C1 segment of cervical spinal cord (tissue), 14 donors: Measurements from ENCODE around the gene KLRG1.

Experiments
- DNase-seq, 14 donors: peaks; one replicate each; lab custom pipeline; 2025; lab: John Stamatoyannopoulos, UW

Gene KLRG1

DNA sequence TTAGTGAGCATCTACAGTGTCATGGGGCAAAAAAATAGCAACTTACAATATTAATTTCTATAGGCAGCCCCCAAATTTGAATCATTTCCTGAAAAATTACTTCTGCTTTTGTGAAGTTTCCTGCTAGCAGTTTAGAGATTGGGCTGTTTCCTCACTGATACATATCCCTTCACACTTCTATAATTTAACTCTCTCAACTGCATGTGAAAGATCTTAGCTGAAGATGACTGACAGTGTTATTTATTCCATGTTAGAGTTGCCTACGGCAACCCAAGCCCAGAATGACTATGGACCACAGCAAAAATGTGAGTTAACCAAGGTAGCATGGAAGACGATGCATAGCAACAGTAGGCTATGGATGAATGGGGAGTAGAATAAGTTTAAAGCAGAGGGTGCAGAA is at the start of gene KLRG1:
TSS of gene KLRG1 (plus strand) at position 134 of the 400 bp plus-strand sequence. CDS start at position 224, 90 bp downstream.
- DNase-seq, result no peak

DNA sequence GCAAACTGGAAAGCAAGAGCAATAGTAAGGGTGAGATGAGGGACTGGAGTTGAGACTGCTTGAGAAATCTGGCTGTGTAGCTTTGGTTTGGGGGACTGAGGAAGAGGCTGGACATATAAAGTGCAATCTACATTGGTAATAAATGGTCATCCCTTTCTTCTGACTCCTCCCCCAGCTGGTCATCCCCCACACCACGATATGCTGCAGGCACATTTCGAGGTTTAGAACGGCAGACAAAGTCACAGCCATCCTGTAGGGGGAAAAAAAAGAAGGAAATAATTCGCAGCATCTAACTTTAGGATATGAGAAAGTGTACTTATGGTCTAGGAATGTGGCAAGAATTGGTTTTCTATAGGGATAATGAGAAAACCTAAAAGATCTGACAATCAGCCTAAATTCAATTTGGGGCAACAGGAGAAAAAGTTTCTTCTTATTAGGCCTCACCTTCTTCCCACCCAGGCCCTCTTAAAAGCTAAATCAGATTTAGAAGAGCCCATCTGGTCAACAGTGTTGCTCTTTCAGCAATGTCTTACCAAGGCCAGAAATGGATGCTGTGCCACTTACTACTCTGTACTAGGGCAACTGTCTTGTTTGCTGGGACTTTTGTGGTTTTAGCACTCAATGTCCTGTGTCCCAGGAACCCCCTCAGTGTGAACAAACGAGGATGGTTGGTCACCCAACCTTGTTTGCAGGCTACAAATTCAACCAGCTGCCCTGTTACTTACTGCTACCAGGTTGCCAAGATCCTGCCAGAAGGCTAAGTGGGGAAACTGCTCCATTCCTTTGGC is 47.5 kb upstream of the KLRG1 start:
- DNase-seq, result no peak

DNA sequence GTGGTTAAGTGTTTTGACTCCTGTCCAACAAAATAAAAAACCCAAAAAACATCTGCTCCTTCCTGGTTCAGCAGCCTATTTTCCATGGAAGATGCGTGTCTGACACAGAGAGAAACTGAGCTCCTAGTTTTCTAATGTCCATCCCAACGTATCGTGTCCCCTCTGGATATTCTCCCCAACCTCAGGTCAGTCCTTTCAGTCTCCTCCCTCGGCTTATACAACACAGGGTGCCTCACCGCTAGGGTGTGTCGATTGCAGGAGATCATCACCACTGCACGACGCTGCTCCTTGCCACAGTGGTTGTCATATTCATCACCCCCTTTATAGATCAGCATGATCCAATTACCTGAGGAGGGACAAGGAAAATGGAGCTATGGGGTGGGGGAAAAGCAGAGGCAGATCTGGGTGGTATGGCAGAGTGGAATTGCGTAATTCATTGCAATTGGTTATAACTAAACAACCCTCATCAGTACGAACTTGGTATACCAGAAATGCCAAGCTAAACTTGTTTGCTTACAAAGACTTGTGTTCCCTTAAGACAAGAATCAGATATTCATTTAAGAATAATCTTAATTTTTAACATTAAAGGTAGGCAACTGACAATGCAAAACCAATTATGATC is 45.7 kb upstream of the KLRG1 start:
- no peak for DNase-seq

DNA sequence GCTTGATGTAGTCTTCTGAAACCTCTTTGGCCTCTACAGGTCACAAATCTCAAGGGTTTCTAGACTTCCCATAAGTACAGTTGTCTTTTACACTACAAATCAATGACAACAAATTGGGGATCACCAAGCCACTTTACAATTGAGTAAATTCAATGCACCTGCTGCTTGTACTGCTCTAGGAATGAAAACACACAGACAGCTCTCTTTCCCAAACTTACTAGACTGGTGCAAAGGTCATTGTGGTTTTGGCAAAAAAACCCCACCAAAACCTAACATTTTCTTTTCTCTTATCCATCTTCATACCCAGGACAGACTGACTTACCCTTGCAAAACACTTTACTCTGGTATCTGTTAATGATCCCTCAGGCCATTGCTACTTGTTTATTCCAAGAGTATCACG is 42.6 kb upstream of the KLRG1 start:
- no peak for DNase-seq

DNA sequence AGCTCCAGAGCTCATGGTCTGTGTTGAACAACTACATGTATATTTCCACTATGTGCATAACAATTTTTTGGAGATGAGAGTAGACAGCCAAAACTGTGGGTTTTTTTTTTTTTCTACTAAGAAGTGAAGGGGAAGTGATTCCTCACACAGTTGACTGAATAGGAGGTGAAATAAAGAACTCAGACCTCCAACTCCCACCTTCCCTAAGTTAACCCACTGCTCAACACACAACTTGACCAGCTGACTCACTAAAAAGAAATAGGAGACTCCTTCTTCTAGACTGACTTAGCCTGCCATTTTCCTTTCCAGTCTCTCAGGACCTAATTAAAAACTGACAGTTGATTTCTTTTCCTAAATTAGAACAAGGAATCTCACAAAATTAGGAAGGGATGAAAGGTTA is 41.6 kb upstream of the KLRG1 start:
- DNase-seq, result no peak

DNA sequence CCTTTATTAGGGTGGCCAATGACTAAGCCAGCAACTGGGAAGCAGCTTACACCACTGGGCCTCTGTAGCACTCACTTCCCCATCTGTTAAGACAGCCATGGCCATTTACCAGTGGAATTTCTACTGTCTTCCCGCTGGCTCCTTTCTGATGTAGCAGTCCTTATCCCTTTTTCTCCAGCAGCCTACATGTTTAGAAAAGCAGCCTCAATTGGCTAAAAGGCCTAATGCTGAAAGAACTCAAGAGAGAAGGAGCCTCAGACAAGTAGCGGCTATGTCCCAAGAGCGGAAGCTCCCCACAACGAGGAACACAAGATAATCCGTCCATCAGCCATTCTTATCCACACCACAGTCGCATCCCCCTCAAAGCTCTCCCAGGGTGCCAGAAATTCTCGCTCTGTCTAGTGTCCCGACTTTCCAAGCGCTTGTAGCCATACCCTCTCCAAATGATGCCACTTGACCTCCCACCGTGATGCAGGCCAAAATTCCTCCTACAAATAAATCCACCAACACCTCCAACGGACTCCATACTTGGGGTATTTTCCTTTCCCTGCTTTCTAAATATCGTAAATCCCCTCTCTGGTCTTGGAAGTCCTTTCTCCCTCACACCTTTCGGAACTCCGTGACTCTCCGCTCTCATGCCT is 40.5 kb upstream of the KLRG1 start:
- peak in 9 of 14 donors; percentile 6 to 50 (median 34) for DNase-seq

DNA sequence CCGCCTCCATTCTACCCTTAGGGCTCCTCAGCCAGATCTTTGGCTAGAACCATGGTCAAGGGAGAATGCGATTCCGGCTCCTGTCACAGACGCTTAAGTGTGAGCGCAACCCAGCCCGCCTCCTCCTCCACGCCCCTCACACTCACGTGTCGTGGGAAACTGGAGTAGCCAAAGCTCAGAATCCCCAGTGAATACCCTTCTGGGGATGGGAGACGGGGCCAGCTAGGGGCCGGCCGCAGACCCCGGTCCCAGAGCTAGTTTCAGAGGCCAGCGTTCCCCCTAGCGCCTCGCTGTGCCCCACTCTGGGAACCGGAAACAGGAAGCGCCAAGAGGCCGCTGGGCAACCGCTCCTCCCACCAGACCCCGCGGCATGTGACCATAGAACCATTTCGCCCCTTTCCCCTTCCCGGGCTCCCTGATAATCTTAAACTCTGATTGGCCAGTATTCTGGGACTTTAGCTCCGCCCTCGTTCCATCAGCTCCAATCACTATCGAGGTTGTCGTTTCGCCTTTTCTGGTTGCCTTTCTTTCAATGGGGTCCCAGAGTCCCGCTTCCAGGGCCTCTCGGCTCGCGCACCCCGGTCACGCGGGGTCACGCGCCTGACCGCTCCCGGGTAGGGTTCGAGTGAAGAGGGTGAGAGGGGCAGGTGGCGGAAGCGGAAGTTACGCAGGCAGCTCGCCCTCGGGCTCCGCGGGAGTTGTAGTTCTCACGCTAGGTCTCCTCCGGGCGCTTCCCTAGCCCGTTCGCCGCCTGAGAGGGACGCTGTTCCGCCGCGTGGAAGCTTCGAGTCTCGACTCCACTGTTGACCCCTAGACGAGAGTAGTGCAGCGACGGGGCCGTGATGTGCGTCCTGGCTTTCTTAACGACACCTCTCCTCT is 39.8 kb upstream of the KLRG1 start, which contains the start of gene M6PR:
TSS of gene M6PR (minus strand) at position 304 of the 879 bp plus-strand sequence. CDS start 3,241 bp downstream, outside the sequence.
- DNase-seq, result peak; percentile 91 to 100 (median 98)

DNA sequence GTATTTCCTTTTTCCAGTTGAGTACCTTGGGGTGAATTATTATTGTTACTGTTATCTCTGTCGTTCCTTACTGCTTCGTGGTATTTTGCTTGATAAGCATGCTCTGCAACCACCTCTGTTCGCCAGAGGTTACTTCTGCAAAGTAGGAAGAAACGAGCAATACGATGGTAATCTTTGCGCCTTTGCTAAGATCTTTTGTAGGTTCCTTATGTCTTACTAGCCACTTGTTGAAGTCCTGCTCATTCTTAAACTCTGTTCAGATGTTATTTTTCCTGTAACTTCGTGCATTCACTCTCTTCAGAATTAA is 39.2 kb upstream of the KLRG1 start:
- no peak for DNase-seq

DNA sequence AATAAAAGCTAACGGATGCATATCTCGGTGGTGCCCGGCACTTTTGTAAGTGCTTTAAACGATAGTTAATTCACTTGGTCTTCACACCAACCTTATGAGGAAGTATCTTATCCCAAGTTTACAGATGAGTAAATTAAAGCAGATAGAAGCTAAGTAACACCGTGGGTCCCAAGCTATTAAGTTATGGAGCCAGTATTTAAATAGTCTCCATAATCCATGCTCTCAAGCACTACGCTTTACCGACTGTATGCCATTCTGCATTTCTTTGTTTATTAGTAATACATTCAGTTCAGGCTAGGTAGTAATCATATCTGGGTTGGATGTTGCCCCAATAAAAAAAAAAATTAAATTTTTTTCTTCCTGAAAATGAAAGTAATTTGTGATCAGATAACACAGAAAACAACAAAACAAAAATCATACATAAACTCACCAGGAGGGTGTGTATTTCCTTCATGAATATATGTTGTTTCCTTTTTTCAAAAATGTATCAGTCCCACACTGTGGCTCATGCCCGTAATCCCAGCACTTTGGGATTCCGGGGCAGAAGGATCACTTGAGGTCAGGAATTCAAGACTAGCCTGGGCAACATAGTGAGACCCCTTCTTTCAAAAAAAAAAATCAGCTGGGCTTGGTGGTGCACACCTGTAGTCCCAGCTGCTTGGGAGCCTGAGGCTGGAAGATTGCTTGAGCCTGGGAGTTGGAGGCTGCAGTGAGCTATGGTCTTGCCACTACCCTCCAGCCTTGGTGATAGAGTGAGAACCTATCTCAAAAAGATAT is 38.5 kb upstream of the KLRG1 start:
- DNase-seq, result no peak

DNA sequence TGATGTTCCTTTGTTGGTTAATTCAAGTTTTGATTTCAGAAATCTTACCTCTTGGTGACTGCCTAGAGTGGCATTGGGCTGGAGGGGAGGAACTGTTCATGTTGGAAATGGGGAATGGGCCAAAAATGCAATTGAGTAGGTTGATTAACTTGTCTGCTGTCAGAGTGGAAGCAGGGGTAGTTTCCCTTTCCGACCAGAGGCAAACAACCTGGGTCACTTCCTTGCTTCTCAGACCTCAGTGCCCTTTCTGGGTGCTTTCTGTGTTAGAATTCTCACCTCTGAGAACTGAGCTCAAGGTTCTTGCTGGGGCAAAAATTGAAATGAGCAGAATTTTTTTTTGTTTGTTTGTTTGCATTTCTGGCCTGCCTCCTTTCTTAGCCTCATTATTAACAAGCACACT is 37.6 kb upstream of the KLRG1 start:
- no peak for DNase-seq

DNA sequence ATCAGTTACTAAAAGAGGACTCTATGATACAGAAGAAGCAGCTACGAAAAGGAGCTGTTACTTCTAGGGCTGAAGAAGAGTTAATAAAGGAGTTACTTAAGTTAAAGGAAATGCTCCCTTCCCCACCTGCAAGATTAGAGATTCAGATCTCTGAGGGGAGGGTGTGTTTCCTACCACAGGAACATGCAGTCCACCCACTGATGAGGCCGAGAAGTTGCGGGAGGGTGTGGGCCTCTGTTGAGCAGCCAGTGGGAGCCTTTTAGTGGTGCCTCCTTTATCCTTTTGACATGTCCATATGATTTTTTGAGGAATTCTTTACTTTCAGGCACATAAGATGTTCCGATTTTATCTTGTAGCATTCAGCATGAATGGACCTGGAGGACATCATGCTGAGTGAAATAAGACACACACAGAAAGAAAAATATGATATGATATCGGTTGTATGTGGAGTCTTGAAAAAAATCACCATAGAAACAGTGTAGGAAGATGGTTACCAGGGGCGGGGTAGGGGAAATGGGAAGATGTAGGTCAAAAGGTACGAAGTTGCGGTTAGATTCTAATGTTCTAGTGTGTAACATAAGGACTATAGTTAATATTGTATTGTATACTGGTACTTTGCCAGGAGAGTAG is 35.5 kb upstream of the KLRG1 start:
- no peak for DNase-seq

DNA sequence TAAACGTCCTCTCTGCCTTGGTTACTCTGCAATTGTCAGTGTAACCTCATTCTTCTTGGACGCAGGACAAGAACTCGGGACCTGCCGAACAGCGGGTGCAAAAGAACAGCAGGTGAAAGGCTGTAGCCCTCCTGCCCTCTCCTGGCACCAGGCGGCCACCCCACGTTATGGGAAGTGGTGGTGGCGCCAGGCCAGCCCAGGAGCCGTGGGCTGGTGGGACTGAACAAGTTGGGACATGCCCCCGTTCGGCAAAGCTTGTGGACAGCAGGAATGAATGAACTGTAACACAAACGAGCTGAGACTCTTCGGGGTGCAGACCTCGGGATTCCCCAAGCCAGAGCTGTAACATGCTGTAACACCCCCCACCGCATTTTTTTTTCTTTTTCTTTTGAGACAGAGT is 33.3 kb upstream of the KLRG1 start:
- DNase-seq, result no peak

DNA sequence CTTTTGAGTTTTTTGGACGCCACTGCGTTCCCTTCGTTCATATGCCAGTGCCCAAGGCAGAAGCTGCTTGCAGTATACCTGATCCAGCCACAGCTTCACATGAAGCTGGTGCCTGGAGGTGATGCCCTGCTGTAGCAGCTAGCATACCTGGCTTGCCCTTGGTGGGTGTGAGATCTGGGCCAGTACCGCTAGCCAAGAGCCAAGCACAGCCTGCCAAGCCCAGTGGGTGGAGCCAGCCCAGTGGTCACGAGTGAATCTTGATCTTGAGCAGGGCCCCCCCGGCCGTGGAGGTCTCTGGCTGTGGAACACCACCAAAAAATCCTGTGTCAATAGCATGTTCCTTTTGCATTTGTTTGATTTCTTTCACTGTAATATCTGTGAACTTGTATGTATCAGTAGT is 32.6 kb upstream of the KLRG1 start:
- DNase-seq, result no peak

DNA sequence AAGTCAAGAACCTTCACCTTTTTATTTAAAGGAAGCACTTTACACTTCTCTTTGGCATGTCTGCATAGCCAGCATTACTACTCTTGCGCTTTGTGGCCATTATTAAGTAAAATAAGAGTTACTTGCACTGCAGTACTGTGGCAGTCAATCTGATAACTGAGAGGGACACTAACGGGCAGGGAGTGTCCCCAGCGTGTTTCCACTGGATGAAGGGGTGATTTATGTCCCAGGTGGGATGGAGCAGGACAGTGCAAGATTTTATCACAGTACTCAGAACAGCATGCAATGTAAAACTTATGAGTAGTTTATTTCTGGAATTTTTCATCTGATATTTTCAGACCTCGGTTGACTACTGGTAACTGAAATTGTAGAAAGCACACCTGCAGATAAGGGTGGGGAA is 31.8 kb upstream of the KLRG1 start:
- DNase-seq, result no peak

DNA sequence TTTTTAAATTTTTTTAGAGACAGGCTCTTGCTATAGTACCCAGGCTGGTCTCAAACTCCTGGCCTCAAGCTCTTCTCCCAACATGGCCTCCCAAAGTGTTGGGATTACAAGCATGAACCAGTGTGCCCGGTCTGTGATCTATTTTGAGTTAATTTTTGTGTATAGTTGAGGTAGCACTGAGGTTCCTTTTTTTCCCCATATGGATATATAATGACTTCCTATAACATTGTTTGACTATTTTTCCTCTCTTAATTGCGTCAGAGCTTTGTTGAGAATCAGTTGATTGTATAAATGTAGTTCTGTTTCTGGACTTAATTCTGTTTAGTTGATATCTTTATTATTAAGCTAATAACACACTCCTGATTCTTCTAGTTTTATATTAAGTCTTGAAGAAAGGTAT is 31.3 kb upstream of the KLRG1 start:
- DNase-seq, result no peak

DNA sequence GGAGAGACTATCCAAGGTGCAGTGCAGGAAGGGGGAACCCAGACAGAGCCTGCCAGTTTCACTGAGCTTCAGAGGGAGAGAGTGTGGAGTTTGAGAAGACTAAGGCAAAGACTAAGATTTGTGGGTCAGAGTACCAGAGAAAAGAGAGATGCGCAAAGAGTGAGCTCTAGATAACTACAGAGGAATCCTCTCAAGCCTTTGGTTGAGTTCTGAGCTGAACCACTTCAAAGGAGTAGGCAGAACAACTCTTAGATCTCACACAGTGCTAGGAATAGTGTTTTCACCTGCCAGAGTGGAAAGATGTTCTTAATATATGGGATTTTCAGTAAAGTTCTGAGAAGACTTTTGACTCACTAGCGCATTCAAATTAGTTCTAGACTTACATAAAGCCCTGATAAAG is 29.2 kb upstream of the KLRG1 start:
- DNase-seq, result no peak

DNA sequence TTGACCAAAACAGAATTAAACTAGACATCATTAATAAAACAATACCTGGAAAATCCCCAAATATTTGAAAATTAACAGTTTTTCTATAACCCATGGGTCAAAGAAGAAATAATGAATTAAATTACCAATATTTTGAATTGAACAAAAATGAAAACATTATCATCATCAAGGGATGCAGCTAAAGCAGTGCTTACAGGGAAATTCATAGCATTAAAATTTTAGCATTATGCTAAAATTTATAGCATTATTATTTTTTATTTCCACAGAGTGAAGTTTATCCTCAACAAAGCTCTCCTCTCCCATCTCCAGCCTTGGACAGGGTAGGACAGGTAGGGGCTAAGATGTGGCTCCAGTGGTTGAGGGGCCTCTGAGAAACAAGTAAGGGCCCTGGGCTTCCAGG is 20.6 kb upstream of the KLRG1 start:
- no peak for DNase-seq

DNA sequence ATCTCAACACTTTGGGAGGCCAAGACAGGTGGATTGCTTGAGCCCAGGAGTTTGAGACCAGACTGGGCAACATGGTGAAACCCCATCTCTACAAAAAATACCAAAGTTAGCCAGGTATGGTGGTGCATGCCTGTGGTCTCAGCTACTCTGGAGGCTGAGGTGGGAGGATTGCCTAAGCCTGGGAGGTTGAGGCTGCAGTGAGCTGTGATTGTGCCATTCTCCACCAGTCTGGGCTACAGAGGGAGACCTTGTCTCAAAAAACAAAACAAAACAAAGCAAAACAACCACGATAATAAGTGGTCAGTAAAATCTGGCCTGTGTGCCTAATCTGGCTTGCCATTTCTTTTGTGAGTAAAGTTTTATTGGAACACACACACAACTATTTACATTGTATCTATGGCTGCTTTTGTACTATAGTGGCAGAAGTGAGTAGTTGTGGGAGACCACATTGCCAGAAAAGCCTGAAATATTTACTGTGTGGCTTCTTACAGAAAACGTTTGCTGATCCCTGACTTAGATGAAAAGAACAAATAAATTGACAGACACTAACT is 19.4 kb upstream of the KLRG1 start:
- no peak for DNase-seq

DNA sequence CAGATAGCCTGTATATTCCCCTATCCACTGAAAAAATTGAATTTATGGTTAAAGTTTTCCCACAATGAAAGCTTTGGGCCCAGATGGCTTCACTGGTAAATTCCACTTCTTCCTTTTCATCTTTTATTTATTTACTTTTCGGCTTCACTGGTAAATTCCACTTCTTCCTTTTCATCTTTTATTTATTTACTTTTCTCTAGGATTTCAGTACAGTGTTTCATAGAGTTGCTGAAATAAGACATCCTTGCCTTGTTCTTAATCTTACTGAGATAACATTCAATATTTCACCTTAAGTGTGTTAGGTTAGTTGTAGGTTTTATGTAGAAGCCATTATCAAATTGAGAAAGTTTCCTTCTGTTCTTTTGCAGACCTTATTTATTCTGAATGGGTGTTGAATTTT is 18.9 kb upstream of the KLRG1 start:
- DNase-seq, result no peak

DNA sequence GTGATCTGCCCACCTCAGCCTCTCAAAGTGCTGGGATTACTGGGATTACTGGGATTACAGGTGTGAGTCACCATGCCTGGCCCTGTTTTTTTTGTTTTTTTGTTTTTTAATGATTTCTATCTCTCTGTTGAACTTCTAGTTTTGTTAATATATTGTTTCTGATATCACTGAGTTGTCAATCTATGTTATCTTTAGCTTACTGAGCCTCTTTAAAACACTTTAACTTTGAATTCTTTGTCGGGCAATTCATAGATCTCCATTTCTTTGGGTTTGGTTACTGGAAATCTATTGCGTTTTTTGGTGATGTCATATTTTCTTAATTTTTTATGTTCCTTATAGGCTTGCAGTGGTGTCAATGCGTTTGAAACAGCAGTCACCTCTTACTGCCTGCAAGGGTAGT is 9.2 kb upstream of the KLRG1 start:
- DNase-seq, result no peak
